Heart left ventricle (tissue), 16 donors: ENCODE measurements around the gene SH3TC1. TPM values are rescaled to one million over a fixed set of nuclear protein-coding genes. Genes with fewer than 3 reads are reported as not detected.

Experiments
- ATAC-seq, 4 donors: fragments of 200-7000 bp; cut with Tn5 transposase; one replicate each; pipeline ENCODE4 v1.9.1; 2020 to 2022; ENCODE audit warnings: moderate library complexity in 4 of 4, mild to moderate bottlenecking in 3 of 4, moderate number of reproducible peaks in 1 of 4
- DNase-seq, 5 donors: peaks; one replicate each; pipeline ENCODE4 v3.0.0-alpha.2; 2020
- H3K27ac ChIP-seq, 12 donors: fragments of 200-600 bp; sonication (generic) in 4 of 12; one replicate each; pipeline versions ENCODE4 v1.5.0 to v1.8.0; 2016 to 2022; ENCODE audit warnings: mild to moderate bottlenecking in 2 of 12
- H3K27me3 ChIP-seq, 9 donors: fragments of 200-600 bp; sonication (generic) in 2 of 9; one replicate each; pipeline versions ENCODE4 v1.5.1 to v1.8.0; 2016 to 2022; ENCODE audit warnings: mild to moderate bottlenecking in 3 of 9
- H3K36me3 ChIP-seq, 9 donors: fragments of 200-600 bp; sonication (generic) in 2 of 9; one replicate each; pipeline versions ENCODE4 v1.5.0 to v1.8.0; 2018 to 2022; ENCODE audit warnings: mild to moderate bottlenecking in 2 of 9
- H3K4me1 ChIP-seq, 12 donors: fragments of 200-600 bp; sonication (generic) in 4 of 12; one replicate each; pipeline versions ENCODE4 v1.5.0 to v1.8.0; 2016 to 2022; ENCODE audit warnings: mild to moderate bottlenecking in 3 of 12
- H3K4me3 ChIP-seq, 12 donors: fragments of 200-600 bp; sonication (generic) in 4 of 12; one replicate each; pipeline versions ENCODE4 v1.5.0 to v1.8.0; 2017 to 2022; ENCODE audit warnings: mild to moderate bottlenecking in 9 of 12, moderate library complexity in 4 of 12
- H3K9me3 ChIP-seq, 12 donors: fragments of 200-600 bp; sonication (generic) in 4 of 12; one replicate each; pipeline versions ENCODE4 v1.5.0 to v1.8.0; 2016 to 2022; ENCODE audit warnings: mild to moderate bottlenecking in 1 of 12
- POLR2A ChIP-seq, 2 donors: fragments of 450-650 bp; IDR thresholded peaks; one replicate each; pipeline ENCODE4 v1.6.1; 2017; ENCODE audit warnings: antibody characterized with exemption in 2 of 2, mild to moderate bottlenecking in 2 of 2, moderate library complexity in 2 of 2
- WGBS, 4 donors: extraction: QIAGEN DNeasy Blood & Tissue Kit in 2 of 4; methylation state at CpG; one replicate each; pipeline versions ENCODE4 v1.1.5 to v1.1.7; 2013 to 2018; 5-methylcytosine and 5-hydroxymethylcytosine counted together
- intact Hi-C, 10 donors: fragments of 100-400 bp; cut with DNase I; formaldehyde crosslinking; loops; one replicate each; pipeline versions ENCODE4 v1.11.1 to v1.14.2; 2022
- polyA plus RNA-seq, 2 donors: library from polyadenylated mRNA; stranded (reverse); fragments of 200-250 nt; gene quantifications; one replicate each; pipeline ENCODE4 v1.2.3, GENCODE V29; 2013
- total RNA-seq, 9 donors: library from RNA; depleted of rRNA in 2 of 9; stranded (reverse); fragments of >200 nt in 2 of 9; fragmentation: NEBNext Ultra II Directional in 3 of 9; extraction: Animal tissue kit (Norgen Biotek cat#: 25700) in 3 of 9; gene quantifications; one replicate each; pipeline versions ENCODE4 v1.1.0 to v1.2.4, GENCODE V29; 2016 to 2023
- TF ChIP-seq, protein P1 (sequence below), 12 donors: fragments of 200-600 bp; sonication (generic) in 4 of 12; IDR thresholded peaks; one replicate each; pipeline versions ENCODE4 v1.5.0 to v1.8.0; 2018 to 2022; ENCODE audit warnings: antibody characterized with exemption in 12 of 12, mild to moderate bottlenecking in 5 of 12
- donor health status: ischemic (EF 13 %, LVEDD 7.1; RV severe dilation, severe dysfunction).
- donor health status: healthy with polysubstance abuse.
- donor health status: DM: no; HTN: yes; CAD: no.
- donor health status: DM: no; HTN: no; CAD: no.
- donor health status: ischemic (EF 25% LVEDD 6.9; RV normal size, moderate dysfunction).
- donor health status: ischemic (EF 25% LVEDD 5.7; RV mildly dilated, moderate dysfunction).
- donor health status: healthy.
- donor health status: DM: yes; HTN: yes; CAD: no.
- donor health status: ischemic (EF 35%, LVEDD 5.7; RV mildly dilated, moderate dysfunction).
- donor health status: nonischemic (EF 11% LVEDD 7.7; RV severe dilation, severe dysfunction).
- donor health status: DM: yes; HTN: yes; CAD: no.
- donor health status: PGD.
- donor health status: ischemic (EF 29% LVEDD 5.4; RV normal size, mild dysfunction).
- donor health status: nonischemic (EF 23%, LVEDD 6.1; RV moderate dilation, normal function).

Gene SH3TC1
- total and polyA plus RNA-seq, 11 donors = 5.8 to 45.9 (median 10.9) TPM

GRCh38 chr4:8239226-8239625 lies 40.1 kb downstream of the SH3TC1 start:
- ATAC-seq (no peak), DNase-seq (no peak)
- intact Hi-C loops = loop anchor here in 2 of 10 donors (5.0 kb wide), 1 partner anchor 62 kb away; no protein-coding TSS in a partner anchor
- H3K36me3 ChIP-seq = peaks cover 0 to 73% (median 13%) of the 10 kb centered on the region in 9 donors
- H3K9me3 ChIP-seq = no peaks in the 10 kb centered on the region
- H3K27ac ChIP-seq = no peak overlapping the region
- H3K4me3 ChIP-seq = no peak overlapping the region
- H3K4me1 ChIP-seq = peaks cover 0 to 13% (median 8%) of the 10 kb centered on the region in 12 donors
- TF ChIP-seq, protein P1, sequence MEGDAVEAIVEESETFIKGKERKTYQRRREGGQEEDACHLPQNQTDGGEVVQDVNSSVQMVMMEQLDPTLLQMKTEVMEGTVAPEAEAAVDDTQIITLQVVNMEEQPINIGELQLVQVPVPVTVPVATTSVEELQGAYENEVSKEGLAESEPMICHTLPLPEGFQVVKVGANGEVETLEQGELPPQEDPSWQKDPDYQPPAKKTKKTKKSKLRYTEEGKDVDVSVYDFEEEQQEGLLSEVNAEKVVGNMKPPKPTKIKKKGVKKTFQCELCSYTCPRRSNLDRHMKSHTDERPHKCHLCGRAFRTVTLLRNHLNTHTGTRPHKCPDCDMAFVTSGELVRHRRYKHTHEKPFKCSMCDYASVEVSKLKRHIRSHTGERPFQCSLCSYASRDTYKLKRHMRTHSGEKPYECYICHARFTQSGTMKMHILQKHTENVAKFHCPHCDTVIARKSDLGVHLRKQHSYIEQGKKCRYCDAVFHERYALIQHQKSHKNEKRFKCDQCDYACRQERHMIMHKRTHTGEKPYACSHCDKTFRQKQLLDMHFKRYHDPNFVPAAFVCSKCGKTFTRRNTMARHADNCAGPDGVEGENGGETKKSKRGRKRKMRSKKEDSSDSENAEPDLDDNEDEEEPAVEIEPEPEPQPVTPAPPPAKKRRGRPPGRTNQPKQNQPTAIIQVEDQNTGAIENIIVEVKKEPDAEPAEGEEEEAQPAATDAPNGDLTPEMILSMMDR (IDR thresholded peaks at IDR 0.05) = no peak
- TF ChIP-seq POLR2A (IDR thresholded peaks at IDR 0.05) = no peak
- no peaks in the 10 kb centered on the region for H3K27me3 ChIP-seq
- 96 to 98% (median 97%) methylated on average over 9 to 13 of the region's 13 CpGs for WGBS, 4 donors

DNA sequence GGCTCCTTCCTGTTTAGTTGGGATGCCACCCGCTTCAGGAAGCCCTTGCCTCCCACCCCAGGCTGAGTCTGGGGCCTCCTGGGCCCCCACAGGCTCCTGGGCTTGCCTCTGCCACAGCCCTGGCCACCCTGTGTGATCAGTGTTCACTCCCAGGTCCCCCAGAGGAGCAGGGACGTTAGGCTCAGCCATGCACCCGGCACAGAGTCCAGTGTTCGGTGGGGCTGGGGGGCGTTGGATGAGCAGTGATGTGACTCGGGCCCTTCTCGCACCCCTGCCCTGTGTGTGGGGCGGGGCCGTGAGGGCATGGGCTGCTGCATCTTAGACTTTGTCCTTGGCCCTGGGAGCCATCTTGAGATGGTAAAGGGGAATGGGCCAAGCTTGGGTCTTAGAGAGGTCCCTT lies 40.6 kb downstream of the SH3TC1 start:
- Histone ChIP-seq H3K27me3 (no peaks in the 10 kb centered on the region), H3K4me1 (peaks cover 0 to 13% (median 8%) of the 10 kb centered on the region in 12 donors), H3K4me3 (no peak overlapping the region), H3K36me3 (peaks cover 0 to 69% (median 9%) of the 10 kb centered on the region in 9 donors), H3K9me3 (no peaks in the 10 kb centered on the region), H3K27ac (no peak overlapping the region)
- TF ChIP-seq, protein P1 (IDR thresholded peaks at IDR 0.05) = no peak
- no peak for TF ChIP-seq POLR2A (IDR thresholded peaks at IDR 0.05)
- DNase-seq (no peak), ATAC-seq (no peak)
- intact Hi-C loops = loop anchor here (2.0 to 10.0 kb wide), 6 partner anchors 62 to 358 kb away; partner anchors contain the start of gene CPZ (in 8 of the 10)
- 89 to 97% (median 93%) methylated on average over 9 of the region's 9 CpGs for WGBS, 4 donors

GRCh38 chr4:8240211-8241041 lies 41.3 kb downstream of the SH3TC1 start:
- H3K36me3 ChIP-seq = peaks cover 0 to 61% (median 8%) of the 10 kb centered on the region in 9 donors
- no peak overlapping the region for H3K27ac ChIP-seq
- TF ChIP-seq POLR2A (IDR thresholded peaks at IDR 0.05) = no peak
- TF ChIP-seq, protein P1 (IDR thresholded peaks at IDR 0.05) = no peak
- peaks cover 0 to 13% (median 8%) of the 10 kb centered on the region in 12 donors for H3K4me1 ChIP-seq
- DNase-seq (no peak), ATAC-seq (no peak)
- H3K9me3 ChIP-seq = no peaks in the 10 kb centered on the region
- H3K27me3 ChIP-seq = no peaks in the 10 kb centered on the region
- intact Hi-C loops = loop anchor here in 9 of 10 donors (2.0 to 10.0 kb wide), 6 partner anchors 63 to 357 kb away; partner anchors contain the start of gene CPZ (in 8 of the 9)
- no peak overlapping the region for H3K4me3 ChIP-seq
- 85 to 91% (median 87%) methylated on average over 23 to 26 of the region's 26 CpGs for WGBS, 4 donors

- peaks cover 0 to 52% (median 8%) of the 10 kb centered on the region in 9 donors for H3K36me3 ChIP-seq
- TF ChIP-seq, protein P1 (IDR thresholded peaks at IDR 0.05) = no peak
- TF ChIP-seq POLR2A (IDR thresholded peaks at IDR 0.05) = no peak
- DNase-seq = no peak
- no peak overlapping the region for H3K4me3 ChIP-seq
- H3K27ac ChIP-seq = no peak overlapping the region
- ATAC-seq = no peak
- no peaks in the 10 kb centered on the region for H3K9me3 ChIP-seq
- 90 to 95% (median 92%) methylated on average over 10 to 14 of the region's 14 CpGs for WGBS, 4 donors
- intact Hi-C loops = loop anchor here in 9 of 10 donors (2.0 to 10.0 kb wide), 6 partner anchors 64 to 356 kb away; partner anchors contain the start of gene CPZ (in 8 of the 9)
- peaks cover 0 to 13% (median 9%) of the 10 kb centered on the region in 12 donors for H3K4me1 ChIP-seq
- H3K27me3 ChIP-seq = no peaks in the 10 kb centered on the region
Observed at GRCh38 chr4:8241211-8241779, 42.2 kb downstream of the SH3TC1 start.
